Measurements from ENCODE around the gene MAPK8IP1. TPM values are rescaled to one million over a fixed set of nuclear protein-coding genes. Genes with fewer than 3 reads are reported as not detected.
A peak's percentile ranks its signal among the peaks of the same experiment; 100 is the strongest.

The MAPK8IP1 gene
- total and polyA plus RNA-seq, 2 donors from 2014 or later, result 15.7 to 24.8 TPM

GRCh38 chr11:45920531-45921477, 35.4 kb downstream of the MAPK8IP1 start:
- peak overlapping the region in 1 of 3 donors; percentile 57 for H3K4me3 ChIP-seq (ENCODE audit: low read length in 3 of 3)
- peaks cover 0 to 3% (median under 1%) of the 10 kb centered on the region in 3 donors for H3K36me3 ChIP-seq (ENCODE audit: control insufficient read depth in 2 of 3, insufficient read depth in 3 of 3, low read length in 3 of 3)
- H3K9ac ChIP-seq (ENCODE audit: low read length in 3 of 3), result peak overlapping the region in 1 of 3 donors; percentile 73
- DNase-seq (peak in 2 of 5 donors; percentile 22 to 46), FAIRE-seq (no peak)
- H3K27ac ChIP-seq (ENCODE audit: low read depth in 2 of 2, low read length in 2 of 2), result peak overlapping the region; percentile 71 to 94
- peaks cover 3% of the 10 kb centered on the region for H3K27me3 ChIP-seq (ENCODE audit: control insufficient read depth, insufficient read depth, low read length)
- intact Hi-C loops (cut with DNase I), result no loop called here
- peaks cover 0 to 33% (median 3%) of the 10 kb centered on the region in 3 donors for H3K4me1 ChIP-seq (ENCODE audit: control insufficient read depth in 2 of 3, insufficient read depth in 2 of 3, low read depth in 1 of 3, low read length in 3 of 3)
- no peaks in the 10 kb centered on the region for H3K9me3 ChIP-seq (ENCODE audit: control insufficient read depth in 2 of 3, insufficient read depth in 1 of 3, low read length in 3 of 3)
- TF ChIP-seq CTCF (IDR thresholded peaks at IDR 0.05; ENCODE audit: borderline replicate concordance, extremely low read depth, insufficient read depth), result no peak

DNA sequence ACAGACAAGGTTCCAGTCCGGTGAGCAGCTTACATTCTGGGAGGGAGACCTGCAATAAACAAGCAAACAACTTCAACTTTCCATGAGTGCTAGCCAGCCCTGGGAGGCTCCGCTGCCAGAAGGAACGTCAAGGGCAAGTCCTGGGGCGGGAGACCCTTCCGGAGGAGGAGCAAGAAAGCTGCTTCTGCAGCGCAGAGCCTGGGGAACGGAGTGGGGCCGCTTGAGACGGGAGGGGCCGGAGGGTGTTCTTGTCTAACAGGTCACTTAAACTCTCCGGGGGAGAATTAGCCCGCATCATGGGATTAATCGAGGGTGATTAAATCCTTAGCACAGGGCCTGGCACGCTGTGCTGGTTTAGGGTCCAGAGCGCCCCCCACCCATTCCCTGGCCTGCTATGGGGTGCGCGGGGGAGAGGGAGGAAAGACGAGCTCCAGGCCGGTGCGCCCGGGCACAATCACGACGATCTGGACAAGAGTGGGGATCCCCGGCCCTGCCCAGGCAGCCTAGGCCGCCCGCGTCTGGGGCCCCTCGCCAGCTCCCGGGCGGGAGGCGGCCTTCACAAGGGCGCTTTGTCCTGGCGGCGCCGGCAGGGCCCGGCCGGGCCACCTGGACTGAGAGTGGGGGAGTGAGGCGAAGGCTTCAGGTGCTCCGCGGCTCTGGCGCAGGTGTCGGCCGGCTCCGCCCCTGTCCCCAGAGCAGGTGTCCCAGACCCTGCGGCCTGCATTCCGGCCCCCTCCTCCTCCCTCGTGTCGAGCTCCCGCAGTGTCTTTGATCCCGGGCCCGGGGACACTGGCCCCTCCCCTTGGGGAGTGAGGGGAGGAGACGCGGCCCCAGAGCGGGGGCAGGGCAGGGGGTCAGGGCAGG, 36.3 kb downstream of the MAPK8IP1 start:
- peak overlapping the region in 1 of 3 donors; percentile 73 for H3K9ac ChIP-seq (ENCODE audit: low read length in 3 of 3)
- peak; percentile 84 to 92 (median 86) for DNase-seq

More for the DNA sequence above, 36.3 kb downstream of the MAPK8IP1 start:
- Histone ChIP-seq H3K9me3 (ENCODE audit: control insufficient read depth in 2 of 3, insufficient read depth in 1 of 3, low read length in 3 of 3) (no peaks in the 10 kb centered on the region), H3K4me3 (ENCODE audit: low read length in 3 of 3) (peak overlapping the region in 1 of 3 donors; percentile 57), H3K4me1 (ENCODE audit: control insufficient read depth in 2 of 3, insufficient read depth in 2 of 3, low read depth in 1 of 3, low read length in 3 of 3) (peaks cover 0 to 27% (median 0%) of the 10 kb centered on the region in 3 donors), H3K36me3 (ENCODE audit: control insufficient read depth in 2 of 3, insufficient read depth in 3 of 3, low read length in 3 of 3) (no peaks in the 10 kb centered on the region), H3K27me3 (ENCODE audit: control insufficient read depth, insufficient read depth, low read length) (peaks cover 3% of the 10 kb centered on the region), H3K27ac (ENCODE audit: low read depth in 2 of 2, low read length in 2 of 2) (peak overlapping the region; percentile 71 to 94)
- intact Hi-C loops (cut with DNase I), result no loop called here
- TF ChIP-seq CTCF (IDR thresholded peaks at IDR 0.05; ENCODE audit: borderline replicate concordance, extremely low read depth, insufficient read depth), result no peak
- no peak for FAIRE-seq

All from kidney (tissue), 14 donors.